GM15510 (cell line): Measurements from ENCODE around the gene PDCD6IP.

Experiments
- POLR2A ChIP-seq: IDR thresholded peaks from 3 replicates; pipeline ENCODE4 v1.6.1; 2011; ENCODE audit warnings: borderline replicate concordance; ENCODE audit not compliant: insufficient read length; ENCODE audit errors: extremely low read depth

PDCD6IP gene

DNA sequence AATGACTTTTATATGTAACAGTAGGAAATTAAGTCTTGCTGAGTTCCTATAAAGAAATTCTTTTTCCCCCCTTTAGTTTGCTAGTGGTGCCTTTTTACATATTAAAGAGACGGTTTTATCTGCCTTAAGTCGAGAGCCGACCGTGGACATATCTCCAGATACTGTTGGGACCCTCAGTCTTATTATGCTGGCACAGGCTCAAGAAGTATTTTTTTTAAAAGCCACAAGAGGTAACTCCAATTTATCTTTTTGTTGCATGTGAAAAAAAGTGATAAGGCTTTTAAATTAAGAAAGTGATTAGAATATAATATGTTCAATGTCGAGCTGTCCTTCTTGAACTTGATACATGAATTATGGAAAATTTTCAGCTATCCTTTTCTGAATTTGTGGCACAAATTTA is 26.7 kb downstream of the PDCD6IP start:
- TF ChIP-seq POLR2A = no peak

DNA sequence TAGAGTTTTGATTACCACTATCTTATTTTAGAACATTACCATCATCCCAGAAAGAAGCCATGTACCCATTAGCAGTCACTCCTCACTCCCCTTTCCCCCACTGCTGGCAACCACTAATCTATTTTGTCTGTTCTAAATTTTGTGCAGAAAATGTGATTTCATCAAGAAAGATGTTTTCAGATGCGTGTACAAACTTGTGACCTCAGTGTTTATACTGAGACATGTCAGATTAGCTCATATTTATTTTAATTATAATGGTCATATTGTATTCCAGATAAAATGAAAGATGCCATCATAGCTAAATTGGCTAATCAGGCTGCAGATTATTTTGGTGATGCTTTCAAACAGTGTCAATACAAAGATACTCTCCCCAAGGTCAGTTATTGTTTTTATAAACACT is 27.8 kb downstream of the PDCD6IP start:
- TF ChIP-seq POLR2A = no peak

DNA sequence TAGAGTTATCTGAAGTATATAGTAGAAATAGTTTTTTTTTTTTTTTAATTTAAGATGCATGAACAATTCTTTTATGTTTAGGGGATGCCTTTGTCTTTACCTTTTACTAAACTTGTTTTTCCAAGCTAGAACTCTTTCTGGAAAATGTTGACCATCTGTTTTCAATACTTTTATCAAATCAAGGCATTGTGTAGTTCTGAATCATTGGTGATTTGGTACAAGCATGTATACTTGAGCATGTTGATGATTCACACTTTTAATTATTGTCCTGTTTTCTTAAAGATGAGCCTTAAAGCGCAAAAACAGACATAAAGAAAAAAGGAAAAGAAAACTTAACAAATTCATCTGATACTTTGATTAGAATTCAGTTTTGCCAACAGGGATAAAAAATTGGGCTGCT is 28.3 kb downstream of the PDCD6IP start:
- TF ChIP-seq POLR2A = no peak

DNA sequence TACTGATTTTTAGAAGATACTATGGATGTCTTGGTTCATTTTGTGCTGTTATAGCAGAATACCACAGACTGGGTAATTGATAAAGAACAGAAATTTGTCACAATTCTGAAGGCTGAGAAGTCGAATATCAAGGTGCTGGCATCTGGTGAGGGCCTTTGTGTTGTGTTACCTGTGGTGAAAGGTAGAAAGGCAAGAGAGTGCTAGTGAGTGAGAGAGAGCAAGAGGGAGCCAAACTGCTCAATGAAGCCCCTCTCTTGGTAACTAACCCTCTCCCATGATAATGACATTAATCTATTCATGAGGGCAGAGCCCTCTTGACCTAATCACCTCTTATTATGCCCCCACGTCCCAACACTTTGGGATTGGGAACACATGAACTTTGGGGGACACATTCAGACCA is 31.3 kb downstream of the PDCD6IP start:
- TF ChIP-seq POLR2A = no peak

DNA sequence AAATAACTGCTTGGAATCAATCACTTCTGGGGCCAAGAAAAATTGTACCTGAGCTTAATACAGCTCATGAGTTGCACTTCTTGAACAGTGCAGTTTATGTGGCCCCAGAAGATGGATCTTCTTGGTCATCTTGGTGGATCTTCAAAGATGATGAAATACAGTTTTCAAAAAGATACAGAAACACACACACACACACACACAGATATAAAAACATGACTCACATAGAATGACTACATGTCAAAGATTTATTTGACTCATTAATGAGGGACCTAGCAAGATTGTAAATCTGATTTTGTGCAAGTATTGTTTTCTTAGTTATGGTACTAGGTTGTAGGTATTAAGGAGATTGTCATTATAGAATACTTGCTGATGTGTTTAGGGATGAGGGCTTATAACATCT is 32.6 kb downstream of the PDCD6IP start:
- no peak for TF ChIP-seq POLR2A

DNA sequence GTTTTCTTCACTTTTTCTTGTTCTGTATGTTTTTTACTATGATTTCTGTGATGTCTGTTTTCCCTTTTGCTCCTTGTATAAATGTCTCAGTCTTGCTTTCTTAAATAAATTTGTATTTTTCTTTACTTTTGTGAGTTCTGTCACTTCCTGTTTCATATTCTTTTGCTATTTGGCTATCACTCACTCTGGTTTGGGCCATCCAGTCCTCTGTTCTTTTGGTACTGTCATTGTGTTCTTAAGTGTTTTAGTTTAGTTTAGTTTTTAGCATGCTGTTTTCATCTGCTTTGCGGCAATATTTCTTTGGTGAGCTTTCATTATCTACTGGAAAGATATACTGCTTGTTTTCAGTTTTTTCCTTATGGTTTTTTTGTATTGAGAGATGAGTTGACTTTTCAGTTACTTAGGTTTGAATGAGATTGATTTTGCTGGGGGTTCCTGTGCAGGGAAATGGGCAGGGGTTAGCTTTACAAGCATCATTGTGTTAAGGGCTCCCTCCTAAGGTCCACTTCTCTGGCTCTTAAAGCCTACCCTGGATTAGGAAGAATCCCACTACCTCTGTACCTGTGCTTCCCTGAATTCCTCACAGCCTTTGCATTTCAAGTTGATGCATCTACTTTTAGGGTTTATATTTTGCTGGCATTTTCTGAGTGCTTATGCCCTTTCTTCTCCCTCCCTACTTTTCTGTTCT is 35.1 kb downstream of the PDCD6IP start:
- no peak for TF ChIP-seq POLR2A

DNA sequence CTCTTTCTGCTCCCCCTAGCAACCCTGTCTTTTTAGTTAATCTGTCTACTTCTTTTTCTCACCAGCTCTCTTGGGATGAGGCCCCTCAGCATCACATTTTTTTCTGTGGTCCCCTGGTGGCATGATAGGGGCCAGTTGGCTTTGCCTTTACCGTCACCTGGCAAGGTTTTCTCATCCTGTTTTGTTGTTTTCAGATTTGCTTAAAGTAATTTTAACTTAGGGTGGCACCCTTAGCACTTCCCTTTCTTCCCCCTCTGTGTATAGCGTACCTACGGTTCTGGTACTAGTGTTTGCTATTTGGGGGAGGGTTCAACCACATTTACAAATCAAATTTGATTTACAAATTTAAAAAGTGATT is 35.6 kb downstream of the PDCD6IP start:
- no peak for TF ChIP-seq POLR2A

DNA sequence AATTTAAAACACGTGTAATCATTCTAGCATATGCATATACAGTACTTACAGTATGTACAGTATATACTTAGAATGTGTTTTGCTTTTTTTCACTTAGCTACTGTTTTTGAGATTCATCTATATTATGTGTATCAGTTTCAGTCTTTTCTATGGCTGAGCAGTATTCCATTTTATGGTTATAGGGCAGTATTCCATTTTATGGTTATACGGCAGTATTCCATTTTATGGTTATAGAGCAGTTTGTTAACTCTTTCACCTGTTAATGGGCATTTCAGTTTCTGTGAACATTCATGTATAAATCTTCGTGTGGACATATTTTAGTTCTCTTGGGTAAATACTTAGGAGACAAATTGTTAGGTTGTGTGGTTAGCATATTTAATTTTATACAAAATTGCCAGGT is 40.9 kb downstream of the PDCD6IP start:
- no peak for TF ChIP-seq POLR2A

DNA sequence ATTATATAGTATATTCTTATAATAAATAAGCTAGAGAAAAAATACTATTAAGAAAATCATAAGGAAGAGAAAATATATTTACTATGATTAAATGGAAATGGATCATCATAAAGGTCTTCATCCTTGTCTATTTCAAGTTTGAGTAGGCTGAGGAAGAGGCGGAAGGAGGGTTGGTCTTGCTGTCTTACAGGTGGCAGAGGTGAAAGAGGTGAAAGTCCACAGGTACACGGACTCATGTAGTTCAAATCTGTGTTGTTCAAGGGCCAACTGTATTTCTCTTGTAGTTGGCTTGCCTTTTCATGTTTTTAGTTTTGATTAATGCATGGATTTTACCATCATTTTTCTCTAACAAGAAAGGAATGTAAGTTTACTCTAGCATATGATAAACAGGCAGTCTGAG is 41.7 kb downstream of the PDCD6IP start:
- no peak for TF ChIP-seq POLR2A

DNA sequence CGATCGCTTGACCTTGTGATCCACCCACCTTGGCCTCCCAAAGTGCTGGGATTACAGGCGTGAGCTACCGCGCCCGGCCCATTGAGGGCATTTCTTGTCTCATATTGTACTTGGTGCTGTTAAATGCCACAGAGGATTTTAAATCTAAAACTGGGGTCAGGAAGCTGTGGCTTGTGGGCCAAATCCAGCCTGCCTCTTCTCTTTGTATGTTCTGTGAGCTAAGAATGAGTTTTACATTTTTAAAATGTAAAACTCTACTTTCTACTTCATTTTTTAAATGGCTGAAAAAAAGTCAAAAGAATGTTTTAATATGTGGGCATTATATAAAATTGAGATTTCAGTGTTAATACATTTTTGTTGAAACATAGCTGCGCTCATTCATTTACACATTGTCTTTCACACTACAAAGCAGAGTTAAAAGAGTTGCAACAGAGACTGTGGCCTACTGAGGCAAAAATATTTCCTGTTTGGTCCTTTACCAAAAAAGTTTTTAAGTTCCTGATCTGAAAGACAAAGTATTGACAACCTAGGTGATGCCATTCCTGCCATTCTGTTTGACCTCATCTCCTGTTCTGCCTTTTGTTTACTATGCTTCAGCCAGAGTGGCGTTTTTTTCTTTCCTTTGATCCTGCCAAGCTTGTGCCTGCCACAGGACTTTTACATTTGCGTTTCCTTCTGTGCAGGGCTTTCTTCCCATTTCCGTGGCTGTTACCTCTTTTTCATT is 50.4 kb downstream of the PDCD6IP start:
- no peak for TF ChIP-seq POLR2A

DNA sequence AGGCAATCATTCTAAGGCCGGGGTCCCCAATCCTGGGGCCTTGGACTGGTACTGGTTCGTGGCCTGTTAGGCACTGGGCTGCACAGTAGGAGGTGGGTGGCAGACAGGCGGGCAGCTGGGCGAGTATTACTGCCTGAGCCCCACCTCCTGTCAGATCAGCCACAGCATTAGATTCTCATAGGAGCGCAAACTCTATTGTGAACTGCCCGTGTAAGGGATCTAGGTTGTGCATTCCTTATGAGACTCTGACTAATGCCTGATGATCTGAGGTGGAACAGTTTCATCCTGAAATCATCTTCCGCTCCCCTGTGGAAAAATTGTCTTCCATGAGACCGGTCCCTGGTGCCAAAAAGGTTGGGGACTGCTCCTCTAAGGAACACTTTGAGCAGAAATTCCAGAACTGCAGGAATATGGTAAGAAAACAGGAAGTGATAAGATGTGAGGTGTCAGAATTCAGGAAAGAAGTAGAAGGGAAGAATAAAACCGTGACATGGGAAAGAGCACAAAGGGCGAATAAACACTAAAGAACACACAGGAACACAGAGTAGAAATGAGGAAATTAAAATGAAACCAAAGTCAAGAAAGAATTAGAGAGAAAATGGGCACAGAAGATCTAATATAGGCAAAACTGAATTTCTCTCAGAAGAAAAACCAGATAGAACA is 57.6 kb downstream of the PDCD6IP start:
- TF ChIP-seq POLR2A = no peak

DNA sequence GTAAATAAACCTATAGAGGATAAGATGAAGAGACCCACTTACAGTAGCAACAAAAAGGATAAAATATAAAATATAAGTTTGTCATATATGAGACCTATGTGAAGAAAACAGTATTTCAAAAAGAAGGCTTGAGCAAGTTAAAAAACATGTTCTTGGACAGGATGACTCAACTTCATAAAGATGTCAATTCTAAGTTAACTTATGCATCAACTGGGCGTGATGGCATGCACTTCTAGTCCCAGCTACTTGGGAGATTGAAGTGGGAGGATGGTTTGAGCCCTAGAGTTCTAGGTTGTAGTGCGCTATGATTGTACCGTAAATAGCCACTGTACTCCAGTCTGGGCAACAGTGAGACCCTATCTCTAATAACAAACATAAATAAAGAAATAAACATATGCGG is 59.7 kb downstream of the PDCD6IP start:
- no peak for TF ChIP-seq POLR2A

DNA sequence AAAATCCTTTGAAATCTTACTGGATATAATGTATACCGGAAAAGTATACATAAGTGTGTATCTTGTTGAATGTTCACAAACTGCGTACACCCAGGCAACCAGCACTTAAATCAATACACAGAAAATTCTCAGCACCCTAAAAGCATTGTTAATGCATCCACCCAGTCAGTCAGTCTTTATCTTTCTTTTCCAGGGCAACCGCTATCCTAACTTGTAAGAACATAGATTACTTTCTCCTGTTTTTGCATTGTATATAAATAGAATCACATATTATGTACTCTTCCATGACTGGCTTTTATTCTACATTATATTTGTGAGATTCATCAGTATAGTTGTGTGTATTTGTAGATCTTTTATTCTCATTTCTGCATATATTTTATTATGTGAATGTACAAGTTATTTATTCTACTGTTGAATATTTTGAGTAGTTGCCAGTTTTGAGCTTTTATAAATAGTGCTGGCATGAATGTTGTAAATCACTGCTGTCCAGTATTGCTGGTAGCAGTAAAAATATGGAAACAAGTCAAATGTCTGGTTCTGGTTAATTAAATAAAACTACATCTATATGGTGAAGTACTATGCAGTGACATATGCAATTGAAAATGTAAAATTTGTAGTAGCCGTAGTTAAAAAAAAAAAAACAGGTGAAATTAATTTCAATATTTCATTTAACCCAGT is 62.1 kb downstream of the PDCD6IP start:
- TF ChIP-seq POLR2A = no peak

DNA sequence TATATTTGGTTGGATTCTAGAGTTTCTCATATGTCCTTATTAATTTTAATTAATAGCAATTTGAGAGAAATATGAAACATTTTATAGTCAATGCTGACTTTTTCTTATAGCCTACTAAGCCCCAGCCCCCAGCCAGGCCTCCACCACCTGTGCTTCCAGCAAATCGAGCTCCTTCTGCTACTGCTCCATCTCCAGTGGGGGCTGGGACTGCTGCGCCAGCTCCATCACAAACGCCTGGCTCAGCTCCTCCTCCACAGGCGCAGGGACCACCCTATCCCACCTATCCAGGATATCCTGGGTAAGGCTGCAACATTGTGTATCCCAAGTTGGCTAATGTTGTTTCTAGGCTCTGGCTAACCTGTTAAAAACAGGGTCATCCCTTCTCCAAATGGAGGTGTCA is 66.7 kb downstream of the PDCD6IP start:
- no peak for TF ChIP-seq POLR2A

DNA sequence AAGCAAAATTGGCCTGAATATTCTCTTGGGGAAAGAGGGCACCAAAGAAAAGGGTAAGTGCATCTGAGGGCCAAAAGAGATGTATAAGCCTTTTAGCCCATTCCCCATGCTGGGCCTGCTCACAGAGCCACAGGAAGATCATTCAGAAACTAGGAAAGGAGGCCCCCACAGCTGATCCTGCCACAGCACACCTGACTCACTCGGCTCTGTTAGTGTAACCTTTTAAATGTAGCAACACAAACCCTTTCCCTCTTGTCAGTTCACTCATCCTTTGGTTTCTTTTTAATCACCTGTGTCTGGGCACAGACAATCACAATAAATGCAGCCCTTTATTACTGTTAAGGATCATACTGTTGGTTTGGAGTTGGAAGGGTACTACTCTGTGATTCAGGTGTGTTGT is 69.9 kb downstream of the PDCD6IP start:
- no peak for TF ChIP-seq POLR2A
